HepG2 (cell line): Measurements from ENCODE around the gene IL22RA1. TPM values are rescaled to one million over a fixed set of nuclear protein-coding genes. Genes with fewer than 3 reads are reported as not detected.

Source experiments
- ATAC-seq: fragments of 200-7000 bp; cut with Tn5 transposase; 3 replicates; pipeline ENCODE4 v1.9.1; 2020; ENCODE audit warnings: mild to moderate bottlenecking, moderate library complexity
- BruUV-seq: library from RNA; stranded (reverse); fragments of 400-500 nt; replicated peaks from 2 replicates; lab custom pipeline; 2021; lab: Mats Ljungman, UMichigan
- CTCF ChIA-PET: fragments of 300-600 bp; formaldehyde crosslinking; extraction: SDS; loops from one replicate; lab custom pipeline; 2021; ENCODE audit warnings: low total read pairs, inconsistent platforms, low intra/inter-chr PET ratio; lab: Yijun Ruan, JAX
- POLR2A ChIA-PET: fragments of 350-600 bp; sonication (Branson Sonifier 250); formaldehyde crosslinking; loops from one replicate; lab custom pipeline; 2020; ENCODE audit warnings: antibody characterized with exemption, inconsistent platforms; lab: Yijun Ruan, JAX
- DNase-seq: peaks from one replicate; pipeline ENCODE4 v3.0.0-alpha.2; 2015; ENCODE audit warnings: low spot score
- FAIRE-seq: peaks from 3 replicates; lab custom pipeline; 2011; peaks lifted over from hg19 to GRCh38; lab: Jason Lieb, UNC
- H2AFZ ChIP-seq: one replicate; pipeline ENCODE4 v1.6.1; 2011; ENCODE audit warnings: low read length, inconsistent platforms
- H3K27ac ChIP-seq: fragments of 300-600 bp; 3 replicates; pipeline ENCODE4 v1.8.0; 2011; ENCODE audit warnings: mixed run types, mild to moderate bottlenecking, mixed read lengths, low read length, inconsistent platforms; ENCODE audit not compliant: insufficient read depth; ENCODE audit errors: extremely low read length
- H3K27me3 ChIP-seq, 2 experiments: fragments of 200-600 bp in 1 of 2; 2 replicates in 1 of 2; 3 replicates in 1 of 2; pipeline versions ENCODE4 v1.6.0 to v1.8.0; 2011; ENCODE audit warnings: low read length in 2 of 2, mild to moderate bottlenecking in 2 of 2, moderate library complexity in 2 of 2, inconsistent platforms in 1 of 2; ENCODE audit not compliant: insufficient read depth in 2 of 2, control insufficient read depth in 1 of 2
- H3K36me3 ChIP-seq, 2 experiments: fragments of 200-600 bp in 1 of 2; replicated peaks in 1 of 2; 2 replicates in 1 of 2; 3 replicates in 1 of 2; pipeline versions ENCODE4 v1.5.1 to v1.8.0; 2011; ENCODE audit warnings: low read length in 2 of 2, inconsistent platforms in 1 of 2; ENCODE audit not compliant: insufficient read depth in 2 of 2, control insufficient read depth in 1 of 2
- H3K4me1 ChIP-seq: 2 replicates; pipeline ENCODE4 v1.5.1; 2012; ENCODE audit warnings: low read length, inconsistent platforms; ENCODE audit not compliant: insufficient read depth
- H3K4me2 ChIP-seq: 2 replicates; pipeline ENCODE4 v1.6.0; 2011; ENCODE audit warnings: low read depth, low read length, inconsistent platforms
- H3K4me3 ChIP-seq, 3 experiments: fragments of 200-600 bp in 1 of 3; sonication (generic), shearing (Covaris generic) in 1 of 3; replicated peaks in 1 of 3; 2 replicates each; pipeline ENCODE4 v1.5.1; 2011 to 2016; ENCODE audit warnings: low read length in 3 of 3, inconsistent platforms in 2 of 3, low read depth in 2 of 3, mild to moderate bottlenecking in 2 of 3, control low read depth in 1 of 3, mixed read lengths in 1 of 3; ENCODE audit not compliant: insufficient read depth in 1 of 3
- H3K79me2 ChIP-seq: one replicate; pipeline ENCODE4 v1.6.1; 2011; ENCODE audit warnings: low read length, inconsistent platforms; ENCODE audit not compliant: insufficient read depth
- H3K9ac ChIP-seq: 2 replicates; pipeline ENCODE4 v1.6.0; 2011; ENCODE audit warnings: mild to moderate bottlenecking, low read depth, low read length, inconsistent platforms; ENCODE audit not compliant: insufficient read depth
- H3K9me3 ChIP-seq: 2 replicates; pipeline ENCODE4 v1.5.1; 2012; ENCODE audit warnings: mild to moderate bottlenecking, low read length
- H4K20me1 ChIP-seq: 2 replicates; pipeline ENCODE4 v1.6.0; 2011; ENCODE audit warnings: inconsistent platforms, mild to moderate bottlenecking, low read length, moderate library complexity; ENCODE audit not compliant: insufficient read depth
- ATF7 ChIP-seq, 2 experiments: fragments of 450-650 bp in 1 of 2; sonication (generic) in 1 of 2; formaldehyde crosslinking in 1 of 2; IDR thresholded peaks; 2 replicates each; pipeline versions ENCODE4 v1.4.0 to v1.6.1; 2016 to 2020; ENCODE audit warnings: antibody characterized with exemption in 1 of 2, mild to moderate bottlenecking in 1 of 2, missing genetic modification reagents in 1 of 2
- HMG20B ChIP-seq: conservative IDR thresholded peaks from 2 replicates; pipeline ENCODE4 v1.6.1; 2016; ENCODE audit warnings: missing genetic modification reagents, missing compliant biosample characterization
- NBN ChIP-seq: fragments of 450-650 bp; conservative IDR thresholded peaks from 2 replicates; pipeline ENCODE4 v1.6.1; 2017
- NCOA2 ChIP-seq: sonication (generic); formaldehyde crosslinking; IDR thresholded peaks from 2 replicates; pipeline ENCODE4 v1.8.0; 2022; ENCODE audit warnings: inconsistent platforms
- TBX3 ChIP-seq: fragments of 450-650 bp; IDR thresholded peaks from 2 replicates; pipeline ENCODE4 v1.6.1; 2017; ENCODE audit warnings: antibody characterized with exemption, mild to moderate bottlenecking, inconsistent platforms, borderline replicate concordance
- YY1 ChIP-seq: IDR thresholded peaks from 2 replicates; pipeline ENCODE4 v1.6.1; 2011; ENCODE audit warnings: low read length, low read depth, moderate library complexity, mild to moderate bottlenecking; ENCODE audit not compliant: insufficient read depth, insufficient replicate concordance
- ZHX2 ChIP-seq, 2 experiments: sonication (generic) in 1 of 2; formaldehyde crosslinking in 1 of 2; IDR thresholded peaks; 2 replicates each; pipeline versions ENCODE4 v1.6.1 to v1.9.0; 2014 to 2022; ENCODE audit warnings: antibody characterized with exemption in 1 of 2, borderline replicate concordance in 1 of 2, inconsistent platforms in 1 of 2, low read depth in 1 of 2, missing genetic modification reagents in 1 of 2
- ZNF234 ChIP-seq: sonication (generic); formaldehyde crosslinking; conservative IDR thresholded peaks from 2 replicates; pipeline ENCODE4 v1.5.1; 2020; ENCODE audit warnings: mild to moderate bottlenecking, missing genetic modification reagents
- ZNF343 ChIP-seq: sonication (generic); formaldehyde crosslinking; IDR thresholded peaks from 2 replicates; pipeline ENCODE4 v1.4.0; 2020; ENCODE audit warnings: mild to moderate bottlenecking, missing genetic modification reagents
- ZNF670 ChIP-seq: sonication (generic); formaldehyde crosslinking; IDR thresholded peaks from 2 replicates; pipeline ENCODE4 v1.8.0; 2022; ENCODE audit warnings: mild to moderate bottlenecking, missing genetic modification reagents, borderline replicate concordance
- WGBS: methylation state at CpG from one replicate; pipeline ENCODE4 v1.1.6; 2017; ENCODE audit warnings: low lambda C conversion rate; 5-methylcytosine and 5-hydroxymethylcytosine counted together
- in situ Hi-C: cut with HindIII; loops from 2 replicates; pipeline ENCODE4 v1.10.0; 2017; ENCODE audit warnings: low pct_unique_long_range_greater_than_20kb; ENCODE audit not compliant: extremely low pct_ligation_motif_present
- intact Hi-C: fragments of 100-400 bp; cut with micrococcal nuclease; formaldehyde crosslinking; loops from one replicate; pipeline ENCODE4 v1.10.0; 2022; ENCODE audit not compliant: unreplicated experiment
- polyA plus RNA-seq, 8 experiments: library from polyadenylated mRNA; depleted of rRNA in 3 of 8; stranded (reverse) in 7 of 8; unstranded in 1 of 8; fragments of >200 nt; fragmentation: Illumina TruSeq in 4 of 8; extraction: Trizol in 4 of 8; gene quantifications; 2 replicates each; pipeline versions ENCODE4 v1.2.1 to v1.2.3, GENCODE V29; 2011 to 2016; ENCODE audit warnings: low read depth in 4 of 8, missing spikeins in 1 of 8, mixed read lengths in 1 of 8; ENCODE audit not compliant: insufficient read depth in 1 of 8
- total RNA-seq, 5 experiments: library from RNA; depleted of rRNA; stranded (reverse); fragments of >200 nt; fragmentation: Illumina TruSeq; extraction: Trizol; gene quantifications; 2 replicates each; pipeline ENCODE4 v1.2.3, GENCODE V29; 2016; ENCODE audit warnings: low read depth in 1 of 5

The IL22RA1 gene
- total and polyA plus RNA-seq, 2 of the 13 experiments (the other 11 are each of a cell fraction or from before 2014, with no cell fraction given), result 4.4 to 10.2 TPM

- Histone ChIP-seq H2AFZ (no peak overlapping the region), H4K20me1 (no peaks in the 10 kb centered on the region), H3K9ac (no peak overlapping the region), H3K4me1 (peaks cover 72% of the 10 kb centered on the region), H3K4me3 (no peak overlapping the region), H3K4me2 (no peak overlapping the region), H3K9me3 (no peaks in the 10 kb centered on the region)
- BruUV-seq, result TSS peak; percentile 19
- WGBS, result 83% methylated on average over 3 of the region's 3 CpGs
- in situ Hi-C loops (no loop called here), intact Hi-C loops (no loop called here)
- ChIA-PET POLR2A (no interaction called here), CTCF (no interaction called here)
- no peak for FAIRE-seq
- DNase-seq, result no peak
- TF ChIP-seq ZNF234 (CRISPR knock-in tag) (no peak), ATF7 (IDR thresholded peaks at IDR 0.05) (peak; percentile 22; the same call in 1 of the 2 replicates), ATF7 (CRISPR knock-in tag; IDR thresholded peaks at IDR 0.05) (no peak)
- TF ChIP-seq, all 625 proteins: peak for 1
- Histone ChIP-seq H3K79me2 (peaks cover 6% of the 10 kb centered on the region), H3K27me3 (no peaks in the 10 kb centered on the region), H3K36me3 (peaks cover 0 to 2% of the 10 kb centered on the region in 2 experiments; a peak in 2 of 5 replicates), H3K27ac (no peak overlapping the region)
- no peak for ATAC-seq
Measured at GRCh38 chr1:24103408-24103807, 39.5 kb downstream of the IL22RA1 start.

DNA sequence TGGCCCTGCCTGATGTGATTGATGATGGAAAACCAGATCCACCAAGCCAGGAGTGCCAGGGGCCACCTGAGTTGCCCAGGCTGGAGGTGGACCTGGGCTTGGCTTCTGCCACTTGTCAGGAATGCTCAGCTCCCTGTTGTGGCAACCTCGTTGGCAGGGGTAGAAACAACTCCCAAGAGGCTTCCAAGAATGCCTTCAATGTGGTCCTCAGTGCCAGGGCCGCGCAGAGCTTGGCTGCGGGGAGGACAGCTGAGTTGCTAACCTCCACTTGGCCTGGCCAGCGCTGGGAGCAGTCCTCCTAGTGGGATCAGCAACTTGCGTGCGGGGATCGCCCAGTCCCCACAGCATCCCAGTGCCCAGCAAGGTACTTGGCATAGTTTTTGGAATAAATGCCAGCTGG lies 40.0 kb downstream of the IL22RA1 start:
- Histone ChIP-seq H3K4me1 (peaks cover 69% of the 10 kb centered on the region), H3K9ac (no peak overlapping the region), H3K4me2 (no peak overlapping the region), H3K9me3 (no peaks in the 10 kb centered on the region), H3K79me2 (peaks cover 6% of the 10 kb centered on the region), H4K20me1 (no peaks in the 10 kb centered on the region), H3K36me3 (peaks cover 0 to 2% of the 10 kb centered on the region in 2 experiments; a peak in 2 of 5 replicates), H2AFZ (no peak overlapping the region), H3K27ac (no peak overlapping the region), H3K4me3 (no peak overlapping the region), H3K27me3 (no peaks in the 10 kb centered on the region)
- in situ Hi-C loops, result no loop called here
- POLR2A ChIA-PET, result no interaction called here
- intact Hi-C loops, result no loop called here
- 83% methylated on average over 2 of the region's 8 CpGs for WGBS
- BruUV-seq, result no TSS peak
- no peak for FAIRE-seq
- no peak for DNase-seq
- CTCF ChIA-PET, result no interaction called here
- TF ChIP-seq ZNF670 (no peak), TBX3 (no peak), ZHX2 (IDR thresholded peaks at IDR 0.05; ENCODE audit: low read depth) (no peak), ZHX2 (CRISPR knock-in tag; IDR thresholded peaks at IDR 0.05; ENCODE audit: borderline replicate concordance) (no peak), NBN (no peak), YY1 (no peak), ZNF343 (CRISPR knock-in tag) (no peak), NCOA2 (no peak), HMG20B (no peak)
- no peak for ATAC-seq
